Measurements from ENCODE around the gene ATXN7. TPM values are rescaled to one million over a fixed set of nuclear protein-coding genes. Genes with fewer than 3 reads are reported as not detected.

The ATXN7 gene
- total RNA-seq, 4 donors from 2014 or later, result 29.2 to 44.2 (median 38.3) TPM

- DNase-seq (ENCODE audit: low spot score in 2 of 2), result no peak
- Histone ChIP-seq H3K36me3 (no peaks in the 10 kb centered on the region), H3K4me1 (peaks cover 0 to 61% (median 18%) of the 10 kb centered on the region in 4 donors), H3K4me3 (no peak overlapping the region), H3K9me3 (no peaks in the 10 kb centered on the region), H3K27me3 (no peaks in the 10 kb centered on the region), H3K27ac (no peak overlapping the region)
- WGBS, 2 donors, result 62 to 69% methylated on average over 6 of the region's 6 CpGs
- TF ChIP-seq CTCF (IDR thresholded peaks at IDR 0.05), result no peak
- no peak for TF ChIP-seq POLR2A (IDR thresholded peaks at IDR 0.05)
- TF ChIP-seq EP300 (IDR thresholded peaks at IDR 0.05), result no peak
These were observed 70.6 kb downstream of the ATXN7 start for GRCh38 chr3:63934041-63934866.

GRCh38 chr3:63936925-63937324, 73.3 kb downstream of the ATXN7 start:
- Histone ChIP-seq H3K4me1 (peaks cover 0 to 57% (median 18%) of the 10 kb centered on the region in 4 donors), H3K36me3 (no peaks in the 10 kb centered on the region), H3K9me3 (no peaks in the 10 kb centered on the region), H3K27me3 (no peaks in the 10 kb centered on the region), H3K4me3 (no peak overlapping the region), H3K27ac (no peak overlapping the region)
- no peak for DNase-seq (ENCODE audit: low spot score in 2 of 2)
- WGBS, 2 donors, result 76 to 84% methylated on average over 4 of the region's 4 CpGs
- TF ChIP-seq CTCF (IDR thresholded peaks at IDR 0.05) (no peak), POLR2A (IDR thresholded peaks at IDR 0.05) (no peak), EP300 (IDR thresholded peaks at IDR 0.05) (no peak)

GRCh38 chr3:63937661-63938651, 74.3 kb downstream of the ATXN7 start:
- Histone ChIP-seq H3K9me3 (no peaks in the 10 kb centered on the region), H3K4me1 (peaks cover 0 to 47% (median 10%) of the 10 kb centered on the region in 4 donors), H3K4me3 (no peak overlapping the region), H3K36me3 (no peaks in the 10 kb centered on the region), H3K27me3 (no peaks in the 10 kb centered on the region), H3K27ac (no peak overlapping the region)
- DNase-seq (ENCODE audit: low spot score in 2 of 2), result no peak
- no peak for TF ChIP-seq CTCF (IDR thresholded peaks at IDR 0.05)
- TF ChIP-seq EP300 (IDR thresholded peaks at IDR 0.05), result no peak
- TF ChIP-seq POLR2A (IDR thresholded peaks at IDR 0.05), result no peak
- 81 to 82% methylated on average over 6 of the region's 6 CpGs for whole genome bisulfite sequencing, 2 donors

- Histone ChIP-seq H3K27ac (no peak overlapping the region), H3K4me3 (no peak overlapping the region), H3K27me3 (no peaks in the 10 kb centered on the region), H3K36me3 (no peaks in the 10 kb centered on the region), H3K9me3 (no peaks in the 10 kb centered on the region), H3K4me1 (peaks cover 0 to 28% (median 0%) of the 10 kb centered on the region in 4 donors)
- 83 to 88% methylated on average over 4 of the region's 4 CpGs for WGBS, 2 donors
- DNase-seq (ENCODE audit: low spot score in 2 of 2), result no peak
- no peak for TF ChIP-seq EP300 (IDR thresholded peaks at IDR 0.05)
- TF ChIP-seq POLR2A (IDR thresholded peaks at IDR 0.05), result no peak
- TF ChIP-seq CTCF (IDR thresholded peaks at IDR 0.05), result no peak
These were observed 76.7 kb downstream of the ATXN7 start for GRCh38 chr3:63940389-63940757.
